Measurements from ENCODE around the gene CAPN5.

DNA sequence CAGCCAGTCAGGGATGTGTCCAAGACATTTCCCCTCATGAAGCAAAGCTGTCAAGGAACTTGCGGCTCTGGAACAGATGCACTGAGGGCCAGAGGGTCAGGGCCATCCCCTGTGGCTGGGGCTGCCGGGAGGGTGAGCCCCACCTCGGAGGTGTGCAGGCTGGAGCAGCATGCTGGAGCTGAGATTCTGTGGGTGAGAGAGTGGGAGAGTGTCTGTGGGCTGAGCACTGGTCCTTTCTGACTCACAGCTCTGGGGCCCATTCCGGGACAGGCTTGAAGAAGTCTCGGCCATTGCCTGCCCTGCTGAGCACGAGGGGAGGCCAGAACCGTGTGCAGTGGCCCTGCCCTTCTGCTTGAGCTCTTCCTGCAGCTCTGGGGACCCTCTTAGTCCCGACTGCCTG lies 38.0 kb downstream of the CAPN5 start:
- TF ChIP-seq, protein P1, sequence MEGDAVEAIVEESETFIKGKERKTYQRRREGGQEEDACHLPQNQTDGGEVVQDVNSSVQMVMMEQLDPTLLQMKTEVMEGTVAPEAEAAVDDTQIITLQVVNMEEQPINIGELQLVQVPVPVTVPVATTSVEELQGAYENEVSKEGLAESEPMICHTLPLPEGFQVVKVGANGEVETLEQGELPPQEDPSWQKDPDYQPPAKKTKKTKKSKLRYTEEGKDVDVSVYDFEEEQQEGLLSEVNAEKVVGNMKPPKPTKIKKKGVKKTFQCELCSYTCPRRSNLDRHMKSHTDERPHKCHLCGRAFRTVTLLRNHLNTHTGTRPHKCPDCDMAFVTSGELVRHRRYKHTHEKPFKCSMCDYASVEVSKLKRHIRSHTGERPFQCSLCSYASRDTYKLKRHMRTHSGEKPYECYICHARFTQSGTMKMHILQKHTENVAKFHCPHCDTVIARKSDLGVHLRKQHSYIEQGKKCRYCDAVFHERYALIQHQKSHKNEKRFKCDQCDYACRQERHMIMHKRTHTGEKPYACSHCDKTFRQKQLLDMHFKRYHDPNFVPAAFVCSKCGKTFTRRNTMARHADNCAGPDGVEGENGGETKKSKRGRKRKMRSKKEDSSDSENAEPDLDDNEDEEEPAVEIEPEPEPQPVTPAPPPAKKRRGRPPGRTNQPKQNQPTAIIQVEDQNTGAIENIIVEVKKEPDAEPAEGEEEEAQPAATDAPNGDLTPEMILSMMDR (IDR thresholded peaks at IDR 0.05): no peak
- TF ChIP-seq POLR2A (IDR thresholded peaks at IDR 0.05): no peak

Data from tibial nerve (tissue), 3 donors.